ENCODE measurements around the gene BOLA2.
"Not testable (repeated sequence)": the region's sequence is repeated elsewhere in the genome, so short reads cannot be mapped to it uniquely, and the experiment has no call there.

The BOLA2 gene

GRCh38 chr16:29405249-29405648 lies 48.9 kb downstream of the BOLA2 start:
- H3K36me3 Mint-ChIP-seq, H3K4me3 Mint-ChIP-seq, CTCF ChIA-PET, H3K27me3 Mint-ChIP-seq, H3K27ac Mint-ChIP-seq, DNase-seq, H3K9me3 Mint-ChIP-seq, H3K4me1 Mint-ChIP-seq: not testable (repeated sequence)

Measured in activated naive CD4-positive, alpha-beta T cell treated with anti-CD3 and anti-CD28 coated beads, Interleukin-2, amount 10 ng/mL, durations not matched to agents 7 days and 5 days (primary cell).